Measurements from ENCODE around the gene PRDM10. TPM values are rescaled to one million over a fixed set of nuclear protein-coding genes. Genes with fewer than 3 reads are reported as not detected.

Gene PRDM10, protein sequence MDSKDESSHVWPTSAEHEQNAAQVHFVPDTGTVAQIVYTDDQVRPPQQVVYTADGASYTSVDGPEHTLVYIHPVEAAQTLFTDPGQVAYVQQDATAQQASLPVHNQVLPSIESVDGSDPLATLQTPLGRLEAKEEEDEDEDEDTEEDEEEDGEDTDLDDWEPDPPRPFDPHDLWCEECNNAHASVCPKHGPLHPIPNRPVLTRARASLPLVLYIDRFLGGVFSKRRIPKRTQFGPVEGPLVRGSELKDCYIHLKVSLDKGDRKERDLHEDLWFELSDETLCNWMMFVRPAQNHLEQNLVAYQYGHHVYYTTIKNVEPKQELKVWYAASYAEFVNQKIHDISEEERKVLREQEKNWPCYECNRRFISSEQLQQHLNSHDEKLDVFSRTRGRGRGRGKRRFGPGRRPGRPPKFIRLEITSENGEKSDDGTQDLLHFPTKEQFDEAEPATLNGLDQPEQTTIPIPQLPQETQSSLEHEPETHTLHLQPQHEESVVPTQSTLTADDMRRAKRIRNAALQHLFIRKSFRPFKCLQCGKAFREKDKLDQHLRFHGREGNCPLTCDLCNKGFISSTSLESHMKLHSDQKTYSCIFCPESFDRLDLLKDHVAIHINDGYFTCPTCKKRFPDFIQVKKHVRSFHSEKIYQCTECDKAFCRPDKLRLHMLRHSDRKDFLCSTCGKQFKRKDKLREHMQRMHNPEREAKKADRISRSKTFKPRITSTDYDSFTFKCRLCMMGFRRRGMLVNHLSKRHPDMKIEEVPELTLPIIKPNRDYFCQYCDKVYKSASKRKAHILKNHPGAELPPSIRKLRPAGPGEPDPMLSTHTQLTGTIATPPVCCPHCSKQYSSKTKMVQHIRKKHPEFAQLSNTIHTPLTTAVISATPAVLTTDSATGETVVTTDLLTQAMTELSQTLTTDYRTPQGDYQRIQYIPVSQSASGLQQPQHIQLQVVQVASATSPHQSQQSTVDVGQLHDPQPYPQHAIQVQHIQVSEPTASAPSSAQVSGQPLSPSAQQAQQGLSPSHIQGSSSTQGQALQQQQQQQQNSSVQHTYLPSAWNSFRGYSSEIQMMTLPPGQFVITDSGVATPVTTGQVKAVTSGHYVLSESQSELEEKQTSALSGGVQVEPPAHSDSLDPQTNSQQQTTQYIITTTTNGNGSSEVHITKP
- 10 to 100 TPM; 12.1 to 17.9 (median 14.0) TPM for total RNA-seq
- long read RNA-seq, donor 1, partial matches to known transcripts = 3 of 6 reads
- long read RNA-seq, donor 1, other reads (novel, unspliced or antisense) = 3 of 6 reads
- long read RNA-seq, donor 2, partial matches to known transcripts = 0 of 1 reads
- long read RNA-seq, donor 2, other reads (novel, unspliced or antisense) = 1 of 1 reads

DNA sequence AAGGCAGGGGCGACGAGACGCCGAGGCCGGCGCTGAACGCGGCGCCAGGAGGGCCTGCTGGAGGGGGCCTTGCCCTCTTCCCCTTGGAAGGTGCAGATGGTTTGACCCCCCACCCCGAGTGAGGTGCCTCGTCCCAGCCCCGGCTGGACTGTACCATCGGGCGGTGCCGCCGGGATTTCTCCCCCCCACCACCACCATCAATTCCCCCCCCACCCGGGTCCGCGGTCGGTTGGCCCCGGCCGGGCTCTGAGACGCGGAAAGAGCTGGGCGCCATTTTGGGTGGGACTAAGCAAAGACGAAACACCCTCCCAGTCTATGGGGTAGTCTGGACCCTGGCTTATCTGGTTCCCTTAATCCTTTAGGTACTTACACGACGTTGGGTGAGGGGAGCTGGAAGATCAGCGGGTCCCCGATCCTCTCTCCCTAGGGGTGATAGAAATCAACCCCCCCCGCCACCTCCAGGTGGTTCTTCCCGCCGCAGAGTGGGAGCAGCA is at the start of gene PRDM10:
Gene PRDM10 (minus strand): TSS at position 484 of the 494 bp plus-strand sequence. CDS start 41,871 bp downstream, outside the sequence.
- H3K36me3 ChIP-seq (ENCODE audit: low read depth) = peaks cover 6% of the 10 kb centered on the region
- TF ChIP-seq, protein P1, sequence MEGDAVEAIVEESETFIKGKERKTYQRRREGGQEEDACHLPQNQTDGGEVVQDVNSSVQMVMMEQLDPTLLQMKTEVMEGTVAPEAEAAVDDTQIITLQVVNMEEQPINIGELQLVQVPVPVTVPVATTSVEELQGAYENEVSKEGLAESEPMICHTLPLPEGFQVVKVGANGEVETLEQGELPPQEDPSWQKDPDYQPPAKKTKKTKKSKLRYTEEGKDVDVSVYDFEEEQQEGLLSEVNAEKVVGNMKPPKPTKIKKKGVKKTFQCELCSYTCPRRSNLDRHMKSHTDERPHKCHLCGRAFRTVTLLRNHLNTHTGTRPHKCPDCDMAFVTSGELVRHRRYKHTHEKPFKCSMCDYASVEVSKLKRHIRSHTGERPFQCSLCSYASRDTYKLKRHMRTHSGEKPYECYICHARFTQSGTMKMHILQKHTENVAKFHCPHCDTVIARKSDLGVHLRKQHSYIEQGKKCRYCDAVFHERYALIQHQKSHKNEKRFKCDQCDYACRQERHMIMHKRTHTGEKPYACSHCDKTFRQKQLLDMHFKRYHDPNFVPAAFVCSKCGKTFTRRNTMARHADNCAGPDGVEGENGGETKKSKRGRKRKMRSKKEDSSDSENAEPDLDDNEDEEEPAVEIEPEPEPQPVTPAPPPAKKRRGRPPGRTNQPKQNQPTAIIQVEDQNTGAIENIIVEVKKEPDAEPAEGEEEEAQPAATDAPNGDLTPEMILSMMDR (IDR thresholded peaks at IDR 0.05) = no peak
- intact Hi-C loops (cut with DNase I, micrococcal nuclease) = no loop called here
- peak; percentile 94 to 96 (median 95) for DNase-seq
- ATAC-seq = peak; percentile 78
- H3K9me3 ChIP-seq = no peaks in the 10 kb centered on the region
- H3K4me1 ChIP-seq (ENCODE audit: low read depth) = peaks cover 34% of the 10 kb centered on the region
- peak within 1 kb of the TSS; percentile 73 for H3K4me3 ChIP-seq

DNA sequence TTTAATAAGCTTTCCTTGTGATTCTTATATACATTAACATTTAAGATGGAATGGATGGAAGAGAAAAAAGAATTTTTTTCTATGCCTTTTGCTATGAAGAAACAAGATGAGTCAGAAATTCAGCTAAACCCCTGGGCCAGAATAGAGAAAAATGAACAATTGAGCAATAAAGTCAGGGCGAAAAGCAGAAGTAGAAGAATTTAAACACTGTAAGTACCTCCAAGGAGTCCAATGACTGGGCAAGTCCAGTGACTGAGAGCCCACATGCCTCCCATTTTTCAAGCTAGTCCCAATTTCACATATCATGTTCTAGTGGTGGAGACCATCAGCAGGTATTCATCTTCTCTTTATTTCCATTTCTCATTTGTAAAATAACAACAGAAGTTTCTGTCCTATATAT is 48.4 kb upstream of the PRDM10 start:
- ATAC-seq = peak; percentile 34
- Histone ChIP-seq H3K9me3 (peaks cover 4% of the 10 kb centered on the region), H3K4me3 (no peak overlapping the region), H3K36me3 (ENCODE audit: low read depth) (no peaks in the 10 kb centered on the region), H3K4me1 (ENCODE audit: low read depth) (peaks cover 6% of the 10 kb centered on the region)
- intact Hi-C loops (cut with DNase I, micrococcal nuclease) = no loop called here
- no peak for DNase-seq
- TF ChIP-seq, protein P1 (IDR thresholded peaks at IDR 0.05) = no peak

DNA sequence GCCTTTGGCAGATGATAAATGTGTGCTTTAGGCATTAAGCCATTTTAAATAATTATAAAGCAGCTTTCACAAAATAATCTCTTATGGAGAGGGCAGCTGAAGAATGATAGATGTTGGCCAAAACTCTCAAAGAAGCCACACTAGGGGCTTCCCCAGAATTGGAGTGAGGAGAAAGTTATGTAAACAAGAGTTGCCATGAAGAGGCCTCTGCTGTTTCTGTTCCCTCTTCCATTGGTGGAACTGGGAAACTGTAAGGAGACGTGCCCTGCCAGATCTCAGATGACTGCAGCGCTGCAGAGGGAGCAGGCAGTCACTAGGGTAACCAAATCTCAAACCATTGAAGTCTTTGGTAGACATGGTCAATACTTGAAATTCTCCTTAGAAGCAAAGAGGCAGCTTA is 47.6 kb upstream of the PRDM10 start:
- ATAC-seq (peak; percentile 45), DNase-seq (no peak)
- Histone ChIP-seq H3K4me3 (no peak overlapping the region), H3K9me3 (peaks cover 4% of the 10 kb centered on the region), H3K4me1 (ENCODE audit: low read depth) (peaks cover 6% of the 10 kb centered on the region), H3K36me3 (ENCODE audit: low read depth) (no peaks in the 10 kb centered on the region)
- intact Hi-C loops (cut with DNase I, micrococcal nuclease) = no loop called here
- TF ChIP-seq, protein P1 (IDR thresholded peaks at IDR 0.05) = no peak

DNA sequence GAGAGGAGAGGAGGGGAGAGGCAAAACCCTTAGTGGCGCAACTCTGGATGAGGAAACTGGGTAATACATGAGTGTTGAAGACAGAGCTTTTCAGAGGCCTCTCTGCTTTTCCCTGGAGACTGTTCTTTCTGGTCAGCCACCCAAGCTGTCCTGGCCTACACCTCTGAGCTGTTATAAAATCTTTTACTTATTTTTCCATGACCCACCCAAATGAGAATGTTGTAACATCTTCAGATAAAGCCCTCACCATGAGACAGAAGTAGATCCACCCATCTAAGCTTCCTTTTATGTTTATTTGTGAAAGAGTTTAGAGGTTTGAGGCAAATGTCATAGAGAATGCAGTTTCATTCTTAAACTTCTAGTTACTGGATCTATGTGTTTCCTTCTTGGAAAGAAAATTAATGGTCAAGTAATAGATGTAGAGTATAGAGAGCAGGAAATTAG is 46.7 kb upstream of the PRDM10 start:
- Histone ChIP-seq H3K9me3 (peaks cover 4% of the 10 kb centered on the region), H3K4me3 (no peak overlapping the region), H3K36me3 (ENCODE audit: low read depth) (no peaks in the 10 kb centered on the region), H3K4me1 (ENCODE audit: low read depth) (peaks cover 2% of the 10 kb centered on the region)
- TF ChIP-seq, protein P1 (IDR thresholded peaks at IDR 0.05) = no peak
- DNase-seq (no peak), ATAC-seq (no peak)
- intact Hi-C loops (cut with DNase I, micrococcal nuclease) = no loop called here

DNA sequence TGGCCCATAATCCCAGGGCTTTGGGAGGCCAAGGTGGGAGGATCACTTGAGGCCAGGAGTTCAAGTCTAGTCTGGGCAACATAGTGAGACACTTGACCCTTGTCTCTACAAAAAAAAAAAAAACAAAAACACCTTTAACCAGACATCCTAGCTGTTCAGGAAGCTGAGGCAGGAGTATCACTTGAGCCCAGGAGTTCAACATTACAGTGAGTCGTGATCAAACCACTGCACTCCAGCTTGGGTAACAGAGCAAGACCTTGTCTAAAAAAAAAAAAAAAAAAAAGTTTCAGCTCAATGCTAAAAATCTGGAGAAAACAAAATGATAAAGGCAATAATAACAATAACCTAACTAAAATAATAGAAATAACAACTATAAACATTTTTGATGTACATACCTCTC is 44.5 kb upstream of the PRDM10 start:
- Histone ChIP-seq H3K36me3 (ENCODE audit: low read depth) (no peaks in the 10 kb centered on the region), H3K4me3 (no peak overlapping the region), H3K4me1 (ENCODE audit: low read depth) (no peaks in the 10 kb centered on the region), H3K9me3 (no peaks in the 10 kb centered on the region)
- TF ChIP-seq, protein P1 (IDR thresholded peaks at IDR 0.05) = no peak
- intact Hi-C loops (cut with DNase I, micrococcal nuclease) = no loop called here
- ATAC-seq (no peak), DNase-seq (no peak)

Measured in mucosa of descending colon (tissue), 3 donors.